ENCODE data around the gene HBA2. TPM values are rescaled to one million over a fixed set of nuclear protein-coding genes. Genes with fewer than 3 reads are reported as not detected.
"Not testable (repeated sequence)": the region's sequence is repeated elsewhere in the genome, so short reads cannot be mapped to it uniquely, and the experiment has no call there.

Gene HBA2
- total RNA-seq, 1 donor from 2014 or later, result not detected

- peaks cover 19% of the 10 kb centered on the region for H3K27me3 ChIP-seq (ENCODE audit: control insufficient read depth, insufficient read depth, low read length)
- FAIRE-seq; DNase-seq (ENCODE audit: low read depth); H3K4me3 ChIP-seq (ENCODE audit: low read depth, low read length); H3K36me3 ChIP-seq (ENCODE audit: control insufficient read depth, insufficient read depth, low read length): not testable (repeated sequence)
These were observed 4.1 kb downstream of the HBA2 start, which contains the start of gene HBA1 for GRCh38 chr16:176477-177382. Gene HBA1, plus strand, starts transcription at chr16:176680. Its CDS starts 37 bp downstream, at chr16:176717.

GRCh38 chr16:177394-177822, 4.7 kb downstream of the HBA2 start:
- DNase-seq (ENCODE audit: low read depth) (no peak), FAIRE-seq (no peak)
- no peaks in the 10 kb centered on the region for H3K36me3 ChIP-seq (ENCODE audit: control insufficient read depth, insufficient read depth, low read length)
- peaks cover 19% of the 10 kb centered on the region for H3K27me3 ChIP-seq (ENCODE audit: control insufficient read depth, insufficient read depth, low read length)
- no peak for TF ChIP-seq CTCF (IDR thresholded peaks at IDR 0.05; ENCODE audit: insufficient read depth, low read length, severe bottlenecking)
- H3K4me3 ChIP-seq (ENCODE audit: low read depth, low read length), result no peak overlapping the region

- FAIRE-seq, result no peak
- H3K27me3 ChIP-seq (ENCODE audit: control insufficient read depth, insufficient read depth, low read length), result peaks cover 19% of the 10 kb centered on the region
- H3K4me3 ChIP-seq (ENCODE audit: low read depth, low read length), result no peak overlapping the region
- no peak for TF ChIP-seq CTCF (IDR thresholded peaks at IDR 0.05; ENCODE audit: insufficient read depth, low read length, severe bottlenecking)
- no peak for DNase-seq (ENCODE audit: low read depth)
- H3K36me3 ChIP-seq (ENCODE audit: control insufficient read depth, insufficient read depth, low read length), result no peaks in the 10 kb centered on the region
These were observed 5.4 kb downstream of the HBA2 start for GRCh38 chr16:177981-178667.

GRCh38 chr16:178668-179015, 6.0 kb downstream of the HBA2 start:
- H3K4me3 ChIP-seq (ENCODE audit: low read depth, low read length), result no peak overlapping the region
- no peak for TF ChIP-seq CTCF (IDR thresholded peaks at IDR 0.05; ENCODE audit: insufficient read depth, low read length, severe bottlenecking)
- DNase-seq (ENCODE audit: low read depth), result peak; percentile 33
- H3K36me3 ChIP-seq (ENCODE audit: control insufficient read depth, insufficient read depth, low read length), result no peaks in the 10 kb centered on the region
- H3K27me3 ChIP-seq (ENCODE audit: control insufficient read depth, insufficient read depth, low read length), result peaks cover 17% of the 10 kb centered on the region
- FAIRE-seq, result no peak

GRCh38 chr16:179211-180092, 6.8 kb downstream of the HBA2 start:
- no peak for TF ChIP-seq CTCF (IDR thresholded peaks at IDR 0.05; ENCODE audit: insufficient read depth, low read length, severe bottlenecking)
- DNase-seq (ENCODE audit: low read depth), result no peak
- H3K27me3 ChIP-seq (ENCODE audit: control insufficient read depth, insufficient read depth, low read length), result peaks cover 17% of the 10 kb centered on the region
- H3K36me3 ChIP-seq (ENCODE audit: control insufficient read depth, insufficient read depth, low read length), result no peaks in the 10 kb centered on the region
- H3K4me3 ChIP-seq (ENCODE audit: low read depth, low read length), result no peak overlapping the region
- FAIRE-seq, result no peak
